H1 (cell line): ENCODE data around the gene HSPA5. TPM values are rescaled to one million over a fixed set of nuclear protein-coding genes. Genes with fewer than 3 reads are reported as not detected.

Source experiments
- CTCF ChIA-PET: fragments of 300-600 bp; sonication (Branson Sonifier 250); formaldehyde crosslinking; loops from one replicate; lab custom pipeline; 2021; ENCODE audit not compliant: partially characterized antibody; lab: Charles Lee
- POLR2A ChIA-PET: fragments of 300-600 bp; sonication (Branson Sonifier 250); formaldehyde crosslinking; loops from one replicate; lab custom pipeline; 2021; ENCODE audit warnings: inconsistent platforms; ENCODE audit not compliant: partially characterized antibody; lab: Charles Lee
- DNase-seq, 2 experiments: peaks; one replicate each; pipeline versions ENCODE4 v3.0.0 to v3.0.0-alpha.2; 2010 to 2022; ENCODE audit warnings: low spot score in 2 of 2, low read depth in 1 of 2, mixed read lengths in 1 of 2
- FAIRE-seq: peaks from 2 replicates; lab custom pipeline; 2011; peaks lifted over from hg19 to GRCh38; lab: Jason Lieb, UNC
- H2AFZ ChIP-seq: 2 replicates; pipeline ENCODE4 v1.8.1; 2012; ENCODE audit warnings: low read length, inconsistent platforms
- H2AK5ac ChIP-seq: 2 replicates; pipeline ENCODE4 v1.6.1; 2013; ENCODE audit warnings: low read depth, low read length
- H2BK120ac ChIP-seq: replicated peaks from 2 replicates; pipeline ENCODE3; 2013; ENCODE audit warnings: low read depth, low read length, inconsistent platforms
- H2BK12ac ChIP-seq: 2 replicates; pipeline ENCODE4 v1.6.1; 2013; ENCODE audit warnings: low read depth, low read length
- H2BK15ac ChIP-seq: 2 replicates; pipeline ENCODE4 v1.6.1; 2013; ENCODE audit warnings: low read length
- H2BK20ac ChIP-seq: 2 replicates; pipeline ENCODE4 v1.6.1; 2013; ENCODE audit warnings: low read length
- H2BK5ac ChIP-seq: 2 replicates; pipeline ENCODE4 v1.6.1; 2013; ENCODE audit warnings: low read depth, low read length
- H3K14ac ChIP-seq: 2 replicates; pipeline ENCODE4 v1.6.1; 2013; ENCODE audit warnings: inconsistent platforms; ENCODE audit not compliant: insufficient read length
- H3K18ac ChIP-seq: 2 replicates; pipeline ENCODE4 v1.6.1; 2013; ENCODE audit warnings: low read length; ENCODE audit errors: extremely low read depth
- H3K23ac ChIP-seq: 2 replicates; pipeline ENCODE4 v1.6.1; 2013; ENCODE audit warnings: inconsistent platforms; ENCODE audit not compliant: insufficient read length
- H3K23me2 ChIP-seq: 2 replicates; pipeline ENCODE4 v1.6.1; 2013; ENCODE audit warnings: low read depth, low read length
- H3K27ac ChIP-seq: 2 replicates; pipeline ENCODE4 v1.6.1; 2011; ENCODE audit warnings: low read depth, low read length, inconsistent platforms
- H3K27me3 ChIP-seq, 4 experiments: replicated peaks in 1 of 4; 1 replicate in 1 of 4; 2 replicates in 3 of 4; pipeline versions ENCODE4 v1.6.1 to v1.8.1; 2011 to 2013; ENCODE audit warnings: low read length in 3 of 4, mild to moderate bottlenecking in 3 of 4, inconsistent platforms in 2 of 4, mixed read lengths in 2 of 4, moderate library complexity in 1 of 4; ENCODE audit not compliant: control insufficient read depth in 3 of 4, insufficient read depth in 3 of 4; ENCODE audit errors: extremely low read depth in 1 of 4
- H3K36me3 ChIP-seq, 4 experiments: 2 replicates each; pipeline versions ENCODE4 v1.6.1 to v1.8.1; 2011 to 2013; ENCODE audit warnings: mild to moderate bottlenecking in 4 of 4, low read length in 3 of 4, moderate library complexity in 2 of 4, control low read depth in 1 of 4, inconsistent platforms in 1 of 4; ENCODE audit not compliant: insufficient read depth in 4 of 4, control insufficient read depth in 2 of 4
- H3K4ac ChIP-seq: replicated peaks from 2 replicates; pipeline ENCODE3; 2013; ENCODE audit warnings: low read length, low read depth, mixed read lengths, inconsistent platforms; ENCODE audit not compliant: insufficient read length
- H3K4me1 ChIP-seq, 4 experiments: replicated peaks in 1 of 4; 1 replicate in 1 of 4; 2 replicates in 3 of 4; pipeline versions ENCODE4 v1.6.1 to v1.8.1; 2011 to 2013; ENCODE audit warnings: low read length in 3 of 4, inconsistent platforms in 2 of 4, mixed read lengths in 1 of 4; ENCODE audit not compliant: insufficient read depth in 4 of 4, control insufficient read depth in 3 of 4
- H3K4me2 ChIP-seq, 2 experiments: 2 replicates each; pipeline versions ENCODE4 v1.6.1 to v1.8.1; 2011 to 2013; ENCODE audit warnings: low read depth in 2 of 2, low read length in 2 of 2, control low read depth in 1 of 2, inconsistent platforms in 1 of 2, mild to moderate bottlenecking in 1 of 2; ENCODE audit not compliant: insufficient read depth in 1 of 2
- H3K4me3 ChIP-seq, 4 experiments: fragments of 200-600, 300-600 bp in 1 of 4; sonication (generic), shearing (Covaris generic), sonication (Bioruptor Twin) in 1 of 4; 2 replicates each; pipeline versions ENCODE4 v1.5.1 to v1.8.1; 2011 to 2016; ENCODE audit warnings: low read length in 4 of 4, low read depth in 3 of 4, control low read depth in 2 of 4, inconsistent platforms in 2 of 4, mild to moderate bottlenecking in 2 of 4, mixed read lengths in 1 of 4, moderate library complexity in 1 of 4; ENCODE audit not compliant: insufficient read depth in 2 of 4; ENCODE audit errors: extremely low read depth in 1 of 4
- H3K56ac ChIP-seq: replicated peaks from 2 replicates; pipeline ENCODE3; 2013; ENCODE audit warnings: low read depth, mild to moderate bottlenecking, mixed read lengths, low read length, inconsistent platforms; ENCODE audit not compliant: insufficient read length
- H3K79me1 ChIP-seq: 2 replicates; pipeline ENCODE4 v1.6.1; 2013; ENCODE audit warnings: low read depth, low read length, control low read depth
- H3K79me2 ChIP-seq, 2 experiments: 2 replicates each; pipeline versions ENCODE4 v1.6.1 to v1.8.1; 2012 to 2013; ENCODE audit warnings: low read length in 2 of 2, mild to moderate bottlenecking in 2 of 2, inconsistent platforms in 1 of 2; ENCODE audit not compliant: insufficient read depth in 2 of 2, control insufficient read depth in 1 of 2
- H3K9ac ChIP-seq, 4 experiments: replicated peaks in 1 of 4; 1 replicate in 1 of 4; 2 replicates in 3 of 4; pipeline versions ENCODE4 v1.6.1 to v1.8.1; 2011 to 2013; ENCODE audit warnings: low read depth in 3 of 4, low read length in 3 of 4, control low read depth in 2 of 4, mild to moderate bottlenecking in 2 of 4, moderate library complexity in 2 of 4, inconsistent platforms in 1 of 4; ENCODE audit errors: extremely low read depth in 1 of 4
- H3K9me3 ChIP-seq, 2 experiments: 2 replicates each; pipeline versions ENCODE4 v1.6.1 to v1.8.1; 2012 to 2013; ENCODE audit warnings: mild to moderate bottlenecking in 2 of 2, moderate library complexity in 2 of 2, control low read depth in 1 of 2, inconsistent platforms in 1 of 2, low read depth in 1 of 2, low read length in 1 of 2, mixed read lengths in 1 of 2; ENCODE audit not compliant: insufficient read depth in 2 of 2
- H4K20me1 ChIP-seq, 2 experiments: replicated peaks in 1 of 2; 2 replicates each; pipeline versions ENCODE3 to v1.8.1; 2011 to 2013; ENCODE audit warnings: inconsistent platforms in 2 of 2, low read length in 2 of 2, mild to moderate bottlenecking in 1 of 2; ENCODE audit not compliant: insufficient read depth in 2 of 2, control insufficient read depth in 1 of 2
- H4K5ac ChIP-seq: 2 replicates; pipeline ENCODE4 v1.6.1; 2013; ENCODE audit warnings: low read length, low read depth, mixed read lengths, inconsistent platforms; ENCODE audit not compliant: insufficient read length
- H4K8ac ChIP-seq: 2 replicates; pipeline ENCODE4 v1.8.0; 2013; ENCODE audit warnings: mild to moderate bottlenecking, moderate library complexity, low read length, inconsistent platforms; ENCODE audit not compliant: insufficient read depth; ENCODE audit errors: extremely low read depth
- H4K91ac ChIP-seq: replicated peaks from 2 replicates; pipeline ENCODE3; 2013; ENCODE audit warnings: low read length, mixed read lengths, inconsistent platforms; ENCODE audit not compliant: insufficient read length
- BCL11A ChIP-seq, 2 experiments: IDR thresholded peaks; one replicate each; pipeline ENCODE4 v1.6.1; 2011; ENCODE audit warnings: low read depth in 2 of 2, low read length in 2 of 2, mild to moderate bottlenecking in 2 of 2
- CHD1 ChIP-seq: IDR thresholded peaks from 2 replicates; pipeline ENCODE4 v1.6.1; 2012; ENCODE audit warnings: low read depth, low read length, improper control_type of control experiment
- CHD2 ChIP-seq: IDR thresholded peaks from 2 replicates; pipeline ENCODE4 v1.6.1; 2012; ENCODE audit warnings: low read length, improper control_type of control experiment
- EZH2 ChIP-seq: fragments of 200-600 bp; sonication (generic); IDR thresholded peaks from 2 replicates; pipeline ENCODE4 v1.7.1; 2012; ENCODE audit warnings: low read depth, mild to moderate bottlenecking, moderate library complexity, low read length, inconsistent platforms; ENCODE audit not compliant: severe bottlenecking
- KDM5A ChIP-seq: fragments of 200-600 bp; IDR thresholded peaks from 2 replicates; pipeline ENCODE4 v1.7.1; 2012; ENCODE audit warnings: mild to moderate bottlenecking, low read length, inconsistent platforms, mixed read lengths
- NRF1 ChIP-seq: IDR thresholded peaks from 2 replicates; pipeline ENCODE4 v1.6.1; 2011; ENCODE audit warnings: mild to moderate bottlenecking, low read depth, low read length, improper control_type of control experiment
- PHF8 ChIP-seq: fragments of 200-600 bp; sonication (generic); conservative IDR thresholded peaks from 2 replicates; pipeline ENCODE4 v1.7.1; 2012; ENCODE audit warnings: low read depth, mild to moderate bottlenecking, inconsistent platforms, low read length, moderate library complexity
- POLR2AphosphoS5 ChIP-seq: IDR thresholded peaks from 2 replicates; pipeline ENCODE4 v1.6.1; 2011; ENCODE audit warnings: low read depth, low read length
- RAD21 ChIP-seq, 2 experiments: IDR thresholded peaks in 1 of 2; conservative IDR thresholded peaks in 1 of 2; 2 replicates each; pipeline ENCODE4 v1.6.1; 2011; ENCODE audit warnings: low read depth in 2 of 2, low read length in 2 of 2, improper control_type of control experiment in 1 of 2, inconsistent platforms in 1 of 2, mild to moderate bottlenecking in 1 of 2, moderate library complexity in 1 of 2
- RXRA ChIP-seq: IDR thresholded peaks from 2 replicates; pipeline ENCODE4 v1.6.1; 2011; ENCODE audit warnings: low read depth, mild to moderate bottlenecking, low read length, moderate library complexity; ENCODE audit not compliant: insufficient read depth
- SAP30 ChIP-seq: fragments of 300-600 bp; sonication (generic); IDR thresholded peaks from 2 replicates; pipeline ENCODE4 v1.7.1; 2012; ENCODE audit warnings: low read length, moderate library complexity, mild to moderate bottlenecking, inconsistent platforms; ENCODE audit not compliant: insufficient read depth, insufficient replicate concordance
- SIN3A ChIP-seq, 2 experiments: IDR thresholded peaks in 1 of 2; conservative IDR thresholded peaks in 1 of 2; 2 replicates each; pipeline ENCODE4 v1.6.1; 2011 to 2012; ENCODE audit warnings: low read length in 2 of 2, improper control_type of control experiment in 1 of 2, low read depth in 1 of 2, mild to moderate bottlenecking in 1 of 2
- SRF ChIP-seq: IDR thresholded peaks from 2 replicates; pipeline ENCODE4 v1.6.1; 2011; ENCODE audit warnings: mild to moderate bottlenecking, low read depth, low read length, moderate library complexity
- TAF7 ChIP-seq: optimal IDR thresholded peaks from 2 replicates; pipeline ENCODE3; 2011; ENCODE audit warnings: low read depth, mild to moderate bottlenecking, inconsistent platforms, low read length, moderate library complexity, borderline replicate concordance
- WGBS, 2 experiments: shearing (Covaris generic) in 1 of 2; methylation state at CpG; one replicate each; pipeline versions ENCODE4 v1.1.6 to v1.1.7; 2013 to 2015; ENCODE audit warnings: low lambda C conversion rate in 2 of 2, mixed read lengths in 2 of 2, inconsistent platforms in 1 of 2, low coverage in 1 of 2, missing lambda C conversion rate in 1 of 2; ENCODE audit not compliant: insufficient replicate concordance in 2 of 2, insufficient coverage in 1 of 2, insufficient read length in 1 of 2; ENCODE audit errors: extremely low coverage in 1 of 2, missing lambda C conversion rate in 1 of 2; 5-methylcytosine and 5-hydroxymethylcytosine counted together
- polyA plus RNA-seq, 7 experiments: library from polyadenylated mRNA; depleted of rRNA in 3 of 7; stranded (reverse) in 5 of 7; unstranded in 2 of 7; fragments of >200 nt in 5 of 7; fragments of 200-250 nt in 2 of 7; gene quantifications; 1 replicate in 5 of 7; 2 replicates in 1 of 7; 4 replicates in 1 of 7; pipeline versions ENCODE4 v1.2.1 to v1.2.3, GENCODE V29; 2011 to 2013; ENCODE audit warnings: missing spikeins in 2 of 7, mixed read lengths in 2 of 7
- total RNA-seq: library from RNA; stranded (reverse); fragmentation: NEBNext Ultra II Directional; extraction: Animal tissue kit (Norgen Biotek cat#: 25700); gene quantifications from 2 replicates; pipeline ENCODE4 v1.2.1, GENCODE V29; 2021

The HSPA5 gene
- total and polyA plus RNA-seq, 2 of the 8 experiments (the other 6 are each of a cell fraction or from before 2014, with no cell fraction given), result 91.3 to 352 TPM

DNA sequence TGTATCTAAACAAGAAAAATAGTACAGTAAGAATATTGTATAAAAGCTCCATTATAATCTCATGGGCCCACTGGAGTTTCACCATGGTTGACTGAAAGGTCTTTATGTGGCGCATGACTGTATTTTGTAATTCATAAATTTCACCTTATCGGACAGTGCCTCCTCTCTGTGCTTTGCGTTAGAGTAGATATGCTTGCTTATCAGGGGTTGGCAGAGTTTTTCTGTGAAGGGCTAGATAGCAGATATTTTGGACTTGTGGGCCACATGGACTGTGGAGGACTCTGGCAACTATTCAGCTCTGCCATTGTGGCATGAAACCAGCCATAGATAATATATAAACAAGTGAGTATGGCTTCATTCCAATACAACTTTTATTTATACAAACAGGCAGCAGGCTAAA, 43.7 kb upstream of the HSPA5 start:
- no peak overlapping the region for H2AK5ac ChIP-seq
- H2BK5ac ChIP-seq, result no peak overlapping the region
- H2BK20ac ChIP-seq, result no peak overlapping the region
- H3K56ac ChIP-seq, result no peak overlapping the region
- no peak overlapping the region for H3K14ac ChIP-seq
- H3K4me3 ChIP-seq, result no peak overlapping the region
- no peak overlapping the region for H3K23ac ChIP-seq
- no peak overlapping the region for H3K4me2 ChIP-seq
- H2BK12ac ChIP-seq, result no peak overlapping the region
- H2BK15ac ChIP-seq, result no peak overlapping the region
- H4K5ac ChIP-seq, result no peak overlapping the region
- no peak overlapping the region for H4K91ac ChIP-seq
- H3K4ac ChIP-seq, result no peak overlapping the region
- no peaks in the 10 kb centered on the region for H3K36me3 ChIP-seq
- WGBS, 2 experiments, result 86% methylated on average over 3 of the region's 3 CpGs; no CpG with 5 or more reads in 1 of the 2 experiments
- CTCF ChIA-PET, result interaction anchor here (0.5 kb wide), 1 partner anchor 14 kb away, joined by 3 read pairs; no protein-coding TSS in a partner anchor
- no peak overlapping the region for H3K18ac ChIP-seq
- TF ChIP-seq RAD21 (IDR thresholded peaks at IDR 0.05 in 1 of 2, conservative IDR thresholded peaks at IDR 0.05 in 1 of 2; ENCODE audit: low read depth in 2 of 2, low read length in 2 of 2) (no peak), CHD2 (no peak), SAP30 (no peak), CHD1 (no peak), SRF (no peak), NRF1 (no peak), SIN3A (conservative IDR thresholded peaks at IDR 0.05 in 1 of 2, IDR thresholded peaks at IDR 0.05 in 1 of 2; ENCODE audit: low read depth in 1 of 2, low read length in 2 of 2) (no peak), KDM5A (no peak), RXRA (no peak), PHF8 (no peak), POLR2AphosphoS5 (no peak), EZH2 (no peak), TAF7 (no peak), BCL11A (IDR thresholded peaks at IDR 0.05; ENCODE audit: low read depth in 2 of 2, low read length in 2 of 2) (no peak)
- TF ChIP-seq, all 59 proteins: peak for 0
- Histone ChIP-seq H3K23me2 (no peaks in the 10 kb centered on the region), H3K79me1 (peaks cover 2% of the 10 kb centered on the region; the same call in 1 of the 2 replicates), H3K4me1 (no peaks in the 10 kb centered on the region), H3K9me3 (no peaks in the 10 kb centered on the region), H3K27me3 (no peaks in the 10 kb centered on the region), H3K79me2 (peaks cover 0 to 25% of the 10 kb centered on the region in 2 experiments; a peak in 2 of 4 replicates), H4K20me1 (no peaks in the 10 kb centered on the region), H2BK120ac (no peak overlapping the region), H2AFZ (no peak overlapping the region), H3K9ac (no peak overlapping the region), H3K27ac (no peak overlapping the region), H4K8ac (no peak overlapping the region)
- FAIRE-seq, result no peak
- no peak for DNase-seq
- POLR2A ChIA-PET, result no interaction called here
